Measurements from ENCODE around the gene PITPNC1. TPM values are rescaled to one million over a fixed set of nuclear protein-coding genes. Genes with fewer than 3 reads are reported as not detected.

PITPNC1 gene
- total RNA-seq, 1 donor from 2014 or later, result 23.7 TPM

DNA sequence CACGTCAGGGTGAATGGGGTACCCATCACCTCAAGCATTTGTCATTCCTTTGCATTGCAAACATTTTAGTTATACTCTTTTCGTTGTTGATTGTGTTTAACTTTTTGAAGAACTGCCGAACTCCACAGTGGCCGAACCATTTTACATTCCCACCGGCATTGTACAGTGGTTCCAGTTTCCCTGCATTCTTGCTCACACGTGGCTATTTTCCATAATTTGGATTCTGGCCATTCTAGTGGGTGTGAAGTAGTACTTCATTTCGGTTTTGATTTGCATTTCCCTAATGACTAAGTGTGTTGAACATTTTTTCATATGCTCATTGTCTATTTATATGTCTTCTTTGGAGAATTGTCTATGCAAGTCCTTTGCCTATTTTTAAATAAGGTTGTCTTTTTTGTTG, 353.6 kb downstream of the PITPNC1 start:
- TF ChIP-seq CTCF (IDR thresholded peaks at IDR 0.05), result no peak
- Histone ChIP-seq H3K27ac (no peak overlapping the region), H3K36me3 (peaks cover 93% of the 10 kb centered on the region), H3K4me1 (no peaks in the 10 kb centered on the region), H3K4me3 (no peak overlapping the region), H3K27me3 (ENCODE audit: low read depth) (no peaks in the 10 kb centered on the region), H3K9me3 (no peaks in the 10 kb centered on the region)
- intact Hi-C loops (cut with DNase I), result no loop called here
- no peak for DNase-seq
- no peak for ATAC-seq

- H3K4me1 ChIP-seq, result no peaks in the 10 kb centered on the region
- TF ChIP-seq CTCF (IDR thresholded peaks at IDR 0.05), result no peak
- ATAC-seq (no peak), DNase-seq (no peak)
- no peaks in the 10 kb centered on the region for H3K9me3 ChIP-seq
- intact Hi-C loops (cut with DNase I), result no loop called here
- H3K27me3 ChIP-seq (ENCODE audit: low read depth), result no peaks in the 10 kb centered on the region
- H3K27ac ChIP-seq, result no peak overlapping the region
- H3K36me3 ChIP-seq, result peaks cover 93% of the 10 kb centered on the region
- H3K4me3 ChIP-seq, result no peak overlapping the region
Measured at GRCh38 chr17:67733449-67733848, 356.4 kb downstream of the PITPNC1 start.

DNA sequence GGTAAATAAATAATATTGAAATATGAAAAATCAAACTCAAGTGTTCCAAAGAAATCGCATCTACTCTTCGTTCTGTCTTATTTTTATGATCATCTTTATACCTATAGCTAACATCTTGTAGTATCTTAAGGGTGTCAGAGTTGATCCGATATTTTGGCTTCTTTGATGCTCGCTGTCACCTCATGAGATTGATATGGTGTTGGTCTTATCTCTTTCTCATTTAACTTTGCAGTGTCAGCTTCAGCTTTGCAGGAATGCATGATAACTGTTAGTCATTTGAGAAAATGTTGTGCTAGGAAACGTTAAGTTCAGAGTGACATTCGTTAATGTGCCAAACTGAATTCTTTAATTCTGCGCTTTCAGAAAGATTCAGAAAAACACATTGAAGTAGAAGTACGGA, 360.1 kb downstream of the PITPNC1 start:
- ATAC-seq (no peak), DNase-seq (no peak)
- Histone ChIP-seq H3K4me1 (no peaks in the 10 kb centered on the region), H3K4me3 (no peak overlapping the region), H3K27me3 (ENCODE audit: low read depth) (no peaks in the 10 kb centered on the region), H3K27ac (no peak overlapping the region), H3K9me3 (no peaks in the 10 kb centered on the region), H3K36me3 (peaks cover 98% of the 10 kb centered on the region)
- no peak for TF ChIP-seq CTCF (IDR thresholded peaks at IDR 0.05)
- intact Hi-C loops (cut with DNase I), result no loop called here

DNA sequence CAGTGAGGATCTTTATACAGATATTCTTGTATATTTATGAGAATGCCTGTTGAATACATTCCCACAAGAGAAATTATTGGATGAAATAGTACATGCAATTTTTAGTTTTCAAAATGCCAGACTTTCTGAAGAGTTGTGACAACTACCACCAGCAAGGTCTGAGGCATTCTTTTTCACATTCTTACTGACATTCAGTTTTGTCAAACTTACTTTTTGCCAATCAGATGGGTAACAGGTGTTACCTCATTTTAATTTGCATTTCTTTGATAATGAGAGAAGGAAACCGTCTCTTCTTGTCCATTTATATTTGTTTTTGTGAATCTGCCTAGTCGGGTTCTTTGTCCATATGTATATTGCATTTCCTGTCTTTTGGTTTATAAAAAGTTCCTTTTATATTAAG, 364.9 kb downstream of the PITPNC1 start:
- Histone ChIP-seq H3K4me3 (no peak overlapping the region), H3K27me3 (ENCODE audit: low read depth) (no peaks in the 10 kb centered on the region), H3K27ac (no peak overlapping the region), H3K4me1 (no peaks in the 10 kb centered on the region), H3K36me3 (peaks cover 100% of the 10 kb centered on the region), H3K9me3 (no peaks in the 10 kb centered on the region)
- no peak for DNase-seq
- intact Hi-C loops (cut with DNase I), result no loop called here
- ATAC-seq, result no peak
- no peak for TF ChIP-seq CTCF (IDR thresholded peaks at IDR 0.05)

Small RNAs within 50 kb of the gene (microRNA-seq; reads per million reads assigned to microRNA genes)
- gene MIR548AA2 (ENCODE audit: borderline number of aligned reads) (not detected), gene MIR548D2 (ENCODE audit: borderline number of aligned reads) (not detected)

Other genes starting within 250 kb of the PITPNC1 start
- gene HELZ, start 132.1 kb upstream of the PITPNC1 start, total RNA-seq, result 68.9 TPM
- 41.3 TPM for gene PSMD12, start 10.7 kb upstream of the PITPNC1 start, total RNA-seq